COR-L47 (cell line): ENCODE data around the gene RNF215.
"Not testable (repeated sequence)": the region's sequence is repeated elsewhere in the genome, so short reads cannot be mapped to it uniquely, and the experiment has no call there.

Experiments used
- DNase-seq: peaks from one replicate; lab custom pipeline; 2025; lab: John Stamatoyannopoulos, UW

RNF215 gene

DNA sequence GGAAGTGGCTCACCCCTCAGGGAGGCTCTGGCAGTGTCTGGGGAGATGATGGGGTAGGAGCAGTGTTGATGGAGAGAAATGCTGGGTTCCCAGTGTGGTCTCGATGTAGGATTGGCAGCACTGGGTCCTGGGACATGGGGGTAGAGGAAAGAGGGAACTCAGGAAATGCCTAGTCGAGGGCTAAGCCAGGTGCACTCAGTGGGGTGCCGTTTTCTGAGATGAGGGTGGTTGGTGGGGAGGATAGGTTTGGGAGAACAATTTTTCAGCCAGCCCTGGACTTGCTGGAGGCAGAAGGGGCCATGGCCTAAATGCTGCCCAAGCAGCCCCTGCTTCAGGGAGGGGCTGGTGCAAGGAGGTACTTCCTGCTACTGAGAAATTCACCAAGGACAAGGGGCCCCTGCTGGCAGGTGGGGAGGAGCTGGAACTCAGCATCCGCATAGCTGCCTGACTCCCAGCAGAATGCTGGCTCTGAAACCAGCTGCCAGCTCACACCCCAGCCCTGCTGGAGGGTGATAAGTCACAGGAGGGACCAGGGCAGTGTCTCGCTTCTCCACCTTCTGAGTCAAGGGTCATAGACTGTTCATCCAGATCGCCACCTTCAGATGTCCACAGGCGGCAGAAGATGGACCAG, 24.4 kb downstream of the RNF215 start:
- peak; percentile 27 for DNase-seq

DNA sequence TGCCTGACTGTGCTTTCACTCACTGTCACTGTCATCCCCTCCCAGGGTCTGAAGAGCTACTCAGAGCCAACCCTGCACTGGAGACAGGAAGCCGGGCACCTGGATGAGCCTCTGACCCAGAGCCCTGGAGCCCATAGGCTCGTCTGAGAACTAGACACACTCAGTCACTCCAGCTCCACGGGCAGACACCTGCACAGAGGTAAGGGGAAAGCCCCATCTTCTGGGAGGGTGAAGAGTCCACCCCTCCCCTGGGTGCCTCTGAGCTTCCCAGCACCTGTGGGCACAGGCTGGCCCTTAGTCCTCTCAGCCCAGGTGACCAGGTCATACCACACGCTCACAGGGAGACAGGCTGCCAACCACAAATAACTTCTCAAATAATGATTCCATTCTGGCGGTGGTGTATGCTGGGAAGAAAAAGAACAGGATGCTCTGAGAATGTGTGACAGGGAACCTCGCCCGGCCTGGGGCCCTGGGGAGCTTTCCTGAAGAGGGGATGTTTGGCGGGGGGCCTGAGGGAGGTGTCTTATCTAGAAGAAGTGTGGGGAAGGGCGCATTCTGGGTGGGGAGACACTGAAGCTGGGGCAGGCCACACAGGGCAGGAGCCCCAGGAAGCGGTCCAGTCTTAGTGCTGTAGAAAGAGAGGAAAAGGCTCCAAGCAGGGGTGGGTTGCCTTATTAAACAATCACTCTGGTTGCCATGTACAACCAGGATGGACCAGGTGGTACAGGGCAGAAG, 25.1 kb downstream of the RNF215 start:
- no peak for DNase-seq

DNA sequence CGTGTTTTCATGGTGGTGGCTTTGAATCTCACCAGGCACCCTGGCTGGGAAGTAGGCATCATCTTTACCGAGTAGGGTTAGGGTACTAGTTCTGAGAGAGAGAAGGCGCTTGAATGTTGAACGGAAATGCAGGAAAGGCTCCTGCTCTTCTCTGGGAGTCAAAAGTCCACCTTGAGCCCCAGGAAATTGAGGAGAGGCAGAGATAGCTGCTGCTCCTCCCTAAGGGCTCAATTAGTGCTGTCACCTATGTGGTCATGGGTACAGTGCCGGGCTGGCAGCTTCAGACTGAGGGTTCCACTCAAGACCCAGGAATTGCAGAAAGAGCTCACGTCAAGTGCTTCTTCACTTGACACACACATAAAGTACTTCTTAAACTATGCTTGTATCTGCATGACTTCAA, 28.7 kb downstream of the RNF215 start:
- no peak for DNase-seq

DNA sequence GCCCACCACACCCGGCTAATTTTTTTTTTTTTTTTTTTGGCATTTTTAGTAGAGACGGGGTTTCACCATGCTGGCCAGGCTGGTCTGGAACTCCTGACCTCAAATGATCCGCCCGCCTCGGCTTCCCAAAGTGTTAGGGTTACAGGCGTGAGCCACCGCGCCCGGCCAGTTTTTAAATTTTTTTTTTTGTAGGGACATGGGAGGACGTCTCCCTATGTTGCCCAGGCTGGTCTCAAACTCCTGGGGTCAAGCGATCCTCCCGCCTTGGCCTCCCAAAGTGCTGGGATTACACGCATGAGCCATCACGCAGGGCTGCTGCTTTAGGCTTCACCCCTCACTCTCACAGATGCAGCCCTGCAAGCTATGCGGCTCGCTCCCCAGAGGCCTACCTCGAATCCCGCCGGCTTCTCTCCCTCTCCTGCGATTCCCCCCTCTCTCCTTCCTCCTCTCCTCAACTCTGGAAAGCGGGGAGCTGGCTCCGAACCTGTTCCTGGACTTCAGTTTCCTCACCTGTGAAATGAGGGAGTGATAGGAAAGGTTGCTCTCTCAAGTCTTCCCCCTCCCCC, 29.5 kb downstream of the RNF215 start:
- DNase-seq = no peak

DNA sequence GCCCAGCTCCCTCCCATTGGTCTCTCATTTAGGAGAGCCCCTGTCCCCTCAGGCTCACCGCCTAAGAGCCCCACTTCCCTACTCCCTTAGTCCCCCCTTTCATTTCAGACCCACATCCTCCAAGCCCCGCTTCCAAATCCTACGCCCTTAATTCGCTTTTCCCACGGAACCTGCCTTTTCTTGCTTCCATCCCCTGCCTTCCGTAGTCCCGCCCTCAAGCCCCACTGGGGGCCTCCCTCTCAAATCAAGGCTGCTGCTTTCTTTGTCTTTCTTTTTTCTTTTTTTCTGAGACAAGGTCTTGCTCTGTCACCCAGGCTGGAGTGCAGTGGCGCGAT, 30.0 kb downstream of the RNF215 start:
- DNase-seq = no peak

DNA sequence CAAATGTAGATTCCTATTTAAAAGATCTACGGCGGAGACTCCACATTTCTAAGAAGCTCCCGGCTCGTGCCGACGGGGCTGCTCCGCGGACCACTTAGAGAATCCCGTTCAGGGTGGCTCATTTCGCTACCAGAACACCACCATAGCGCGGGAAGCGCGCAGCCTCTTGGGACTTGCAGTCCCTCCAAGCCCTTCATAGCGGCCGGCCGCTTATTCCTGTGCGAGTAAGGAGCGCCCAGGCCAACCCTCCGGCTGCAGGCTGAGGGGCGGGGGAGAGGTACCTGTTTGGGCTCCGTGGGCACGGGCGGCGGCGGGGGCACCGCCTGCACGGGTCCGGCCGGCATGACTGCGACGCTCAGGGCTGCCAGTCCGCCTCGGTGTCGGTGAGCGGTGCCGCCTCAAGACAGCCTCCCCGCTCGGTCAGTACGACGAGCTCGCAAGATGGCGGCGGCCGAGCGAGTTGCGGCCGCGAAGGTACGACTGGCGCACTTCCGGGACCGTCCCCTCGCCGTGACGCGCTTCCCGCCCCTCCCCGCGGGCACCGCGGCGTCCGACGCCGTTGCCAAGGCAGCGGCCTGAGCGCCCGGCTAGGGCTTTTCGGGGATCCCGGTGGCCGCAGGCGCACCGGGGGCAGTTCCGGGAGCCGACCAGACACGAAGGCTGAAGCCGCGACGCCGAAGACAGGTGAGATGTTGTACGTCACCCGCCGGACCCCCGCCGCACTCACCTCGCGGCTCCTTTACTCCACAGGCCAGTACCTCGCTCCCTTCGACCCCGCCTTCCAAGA, 30.6 kb downstream of the RNF215 start, which contains the start of the genes CCDC157 and SF3A1:
Gene CCDC157 (plus strand): TSS at position 559 of the 787 bp plus-strand sequence. CDS start 8,994 bp downstream, outside the sequence.
Gene SF3A1 (minus strand): TSS at position 446 of the 787 bp plus-strand sequence. CDS start 102 bp downstream, at position 344.
- DNase-seq = peak; percentile 81

DNA sequence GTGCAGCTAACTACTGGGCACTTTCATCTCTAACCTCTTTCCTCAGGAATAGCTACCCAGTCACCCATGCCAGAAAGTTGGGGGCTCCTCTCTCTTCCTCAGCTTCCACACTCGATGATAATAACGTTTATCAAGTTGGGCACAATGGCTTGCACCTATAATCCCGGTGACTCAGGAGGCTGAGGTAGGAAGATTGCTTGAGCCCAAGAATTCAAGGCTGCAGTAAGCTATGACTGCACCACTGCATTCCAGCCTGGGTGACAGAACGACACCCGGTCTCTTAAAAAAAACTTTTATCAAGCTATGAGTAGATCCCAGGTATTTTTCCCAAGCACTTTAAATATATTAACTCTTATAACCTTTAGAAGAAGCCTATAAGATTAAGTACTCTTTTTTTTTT, 32.6 kb downstream of the RNF215 start:
- DNase-seq = no peak

DNA sequence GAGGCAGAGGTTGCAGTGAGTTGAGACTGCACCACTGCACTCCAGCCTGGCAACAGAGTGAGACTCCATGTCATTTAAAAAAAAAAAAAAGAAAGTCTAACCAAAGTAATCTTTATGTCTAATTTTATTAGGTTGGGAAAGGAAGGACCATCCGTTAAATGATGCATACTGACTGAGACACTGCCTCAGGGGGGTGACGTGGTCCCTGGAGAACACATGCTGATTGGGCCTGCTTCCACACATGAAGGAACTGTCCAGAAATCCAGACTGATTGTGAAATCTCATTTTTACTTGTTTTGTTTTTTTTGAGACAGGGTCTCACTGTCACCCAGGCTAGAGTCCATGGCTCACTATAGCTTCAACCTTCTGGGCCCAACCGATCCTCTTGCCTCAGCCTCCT, 36.0 kb downstream of the RNF215 start:
- DNase-seq = no peak

DNA sequence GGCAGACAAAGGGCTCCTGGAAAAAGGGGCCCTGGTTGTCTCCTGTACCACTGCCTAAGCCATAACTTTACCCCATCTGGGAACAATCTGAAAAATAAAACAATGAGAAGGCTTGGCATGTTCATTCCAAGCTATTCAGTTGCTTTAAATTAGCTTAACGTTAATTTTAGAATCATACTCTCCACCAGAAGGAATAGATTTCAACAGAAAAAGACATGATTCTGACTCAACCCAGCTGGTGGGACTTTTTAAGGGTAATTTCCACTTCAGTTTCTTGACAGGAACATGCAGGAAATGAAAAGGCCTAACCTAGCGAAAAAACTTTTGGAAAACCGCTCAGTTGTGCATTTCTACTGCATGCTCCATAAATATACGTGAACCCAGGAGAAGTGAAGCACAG, 38.4 kb downstream of the RNF215 start:
- no peak for DNase-seq

DNA sequence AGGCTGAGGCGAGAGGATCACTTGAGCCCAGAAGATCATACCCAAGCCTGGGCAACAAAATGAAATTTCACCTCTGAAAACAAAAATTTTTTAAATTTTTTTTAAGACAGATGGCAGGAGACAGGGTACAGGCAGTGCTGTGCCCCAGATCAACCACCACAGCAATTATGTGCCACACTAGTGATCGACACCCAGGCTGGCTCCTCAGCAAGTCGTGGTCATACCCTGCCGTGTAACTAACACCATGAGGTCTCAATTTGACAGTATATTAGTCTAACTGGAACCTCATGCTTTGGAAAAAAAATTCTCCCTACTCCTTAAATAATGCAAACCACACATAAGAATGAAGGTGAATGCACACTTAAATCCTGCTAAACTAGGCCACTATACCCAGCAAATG, 38.8 kb downstream of the RNF215 start:
- DNase-seq = no peak

DNA sequence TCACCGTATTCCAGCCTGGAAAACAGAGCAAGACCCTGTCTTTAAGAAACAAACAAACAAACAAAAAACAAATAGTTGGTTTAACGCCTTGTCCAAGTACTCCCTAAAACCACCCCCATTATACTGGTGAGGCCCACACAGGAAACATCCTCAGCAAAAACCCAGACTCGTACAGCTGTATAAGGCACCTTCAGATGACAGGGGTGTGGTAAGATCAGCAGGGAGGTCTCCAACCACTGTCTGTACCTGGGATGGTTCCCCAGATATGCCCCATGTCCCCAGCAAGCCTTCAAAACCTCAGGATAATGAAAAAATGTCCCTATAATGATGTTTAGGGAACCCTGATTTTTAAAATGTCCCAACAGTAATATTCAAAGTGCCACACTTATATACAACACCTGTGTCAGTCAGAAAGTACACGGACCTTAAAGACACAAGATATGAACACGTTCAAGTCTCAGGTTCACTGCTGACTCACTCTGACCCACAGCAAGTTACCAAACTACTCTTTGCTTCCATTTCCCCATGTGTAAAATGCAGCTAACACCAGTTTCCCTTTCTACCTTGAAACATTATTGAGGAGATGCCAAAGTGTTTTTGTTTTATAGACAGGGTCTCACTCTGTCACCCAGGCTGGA, 39.8 kb downstream of the RNF215 start:
- DNase-seq = no peak

DNA sequence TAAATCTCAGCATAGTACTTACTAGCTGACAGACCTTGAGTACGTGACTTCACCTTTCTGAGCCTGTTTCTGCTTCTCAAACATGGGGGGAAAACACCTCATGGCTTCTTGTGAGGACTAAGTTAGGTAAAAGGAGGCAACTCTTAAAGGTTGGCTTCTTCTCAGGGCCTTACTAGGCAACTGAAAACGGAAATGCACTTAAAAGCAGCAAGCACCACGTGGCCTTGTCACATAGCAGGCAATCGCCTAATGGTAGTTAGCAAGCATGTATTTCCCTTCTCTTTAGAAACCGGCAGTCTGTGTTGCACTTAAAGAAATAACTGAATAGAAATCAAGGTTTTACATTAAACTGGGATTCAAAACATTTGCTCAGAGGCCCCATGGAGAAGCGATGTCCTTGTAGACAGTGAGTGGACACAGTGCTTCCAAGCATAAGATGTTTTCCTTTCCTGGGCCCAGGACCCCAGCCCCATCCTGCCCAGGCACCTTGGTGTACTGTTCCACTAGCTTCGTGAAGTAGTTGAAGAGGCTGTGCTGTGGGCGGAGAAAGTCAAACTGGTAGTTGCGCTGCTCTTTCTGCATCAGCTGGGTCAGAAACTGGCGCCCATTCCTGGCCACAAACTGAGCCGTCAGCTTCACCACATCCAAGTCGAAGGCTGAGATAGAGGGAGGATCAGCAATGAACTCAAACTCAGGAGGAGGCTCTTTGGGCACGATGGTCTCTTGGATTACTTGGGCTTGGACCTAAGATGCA, 42.6 kb downstream of the RNF215 start:
- DNase-seq = no peak

DNA sequence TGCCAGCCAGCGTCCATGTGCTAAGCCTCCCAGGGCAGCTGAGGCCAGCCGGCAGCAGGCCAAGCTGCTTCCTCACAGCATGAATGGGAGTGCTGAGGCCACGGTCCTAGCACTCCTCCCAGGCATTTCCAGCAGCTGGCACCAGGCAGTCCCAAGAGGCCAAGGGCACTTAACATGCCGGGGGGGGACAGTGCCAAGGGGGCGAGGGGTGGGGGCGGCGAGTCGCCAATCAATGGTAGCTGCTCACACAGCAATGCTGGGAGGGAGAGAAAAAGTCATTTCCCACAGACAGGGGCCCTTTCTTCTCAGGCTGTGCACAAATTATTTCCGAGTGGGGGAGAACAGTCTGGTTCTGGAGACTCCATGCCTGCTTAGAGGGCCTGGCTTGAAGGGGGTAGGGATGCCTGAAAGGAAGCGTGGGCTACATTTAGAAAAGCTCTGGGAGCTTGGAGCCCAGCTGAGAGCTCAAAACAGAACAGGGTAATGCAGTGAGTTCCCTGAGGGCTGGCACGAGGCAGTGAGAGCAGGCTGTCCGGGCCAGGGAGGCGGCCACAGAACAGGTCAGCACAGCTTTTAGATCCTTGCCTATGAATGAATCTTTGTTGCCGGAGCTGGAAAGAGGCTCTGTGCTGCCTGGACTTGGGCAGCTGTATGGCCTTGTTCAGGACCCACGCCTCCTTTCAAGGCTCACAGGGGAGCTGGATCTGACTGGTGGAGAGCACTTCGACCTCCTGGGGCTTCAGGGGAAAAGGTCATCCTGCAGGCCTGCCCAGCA, 46.1 kb downstream of the RNF215 start:
- no peak for DNase-seq

DNA sequence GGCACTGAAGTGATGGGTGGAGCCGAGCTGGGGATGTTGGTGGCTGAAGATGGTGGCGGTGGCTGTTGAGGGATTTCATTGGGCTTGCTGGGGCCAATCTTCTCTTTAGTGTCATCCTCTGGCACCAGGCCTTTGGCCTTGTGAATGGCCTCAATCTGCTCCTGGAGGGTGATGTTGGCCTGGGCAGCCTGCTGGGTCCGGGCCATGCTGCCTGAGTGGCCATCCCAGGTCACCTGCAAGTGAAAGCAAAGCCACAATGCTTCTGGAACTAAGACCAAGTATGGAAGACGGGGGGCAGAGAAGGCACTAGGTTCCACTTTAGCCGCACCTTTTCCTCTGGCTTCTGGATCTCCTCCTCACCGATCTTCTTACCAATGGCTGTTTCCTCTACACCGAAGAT, 48.4 kb downstream of the RNF215 start:
- no peak for DNase-seq

DNA sequence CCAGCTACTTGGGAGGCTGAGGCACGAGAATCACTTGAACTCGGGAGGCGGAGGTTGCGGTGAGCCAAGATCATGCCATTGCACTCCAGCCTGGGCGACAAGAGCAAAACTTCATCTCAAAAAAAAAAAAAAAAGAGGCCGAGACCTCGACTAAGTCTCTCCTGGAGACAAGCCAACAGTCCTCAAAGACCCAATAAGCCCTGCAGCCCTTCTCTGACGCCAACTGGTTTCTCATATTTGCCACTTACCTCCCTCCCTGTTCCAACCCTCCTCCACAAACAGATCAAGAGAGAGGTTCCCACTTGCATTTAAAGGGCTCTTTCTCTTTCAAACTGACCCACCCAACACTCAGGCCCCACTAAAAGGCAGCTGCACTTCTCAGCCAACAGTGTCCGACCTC, 48.9 kb downstream of the RNF215 start:
- not testable (repeated sequence) for DNase-seq

DNA sequence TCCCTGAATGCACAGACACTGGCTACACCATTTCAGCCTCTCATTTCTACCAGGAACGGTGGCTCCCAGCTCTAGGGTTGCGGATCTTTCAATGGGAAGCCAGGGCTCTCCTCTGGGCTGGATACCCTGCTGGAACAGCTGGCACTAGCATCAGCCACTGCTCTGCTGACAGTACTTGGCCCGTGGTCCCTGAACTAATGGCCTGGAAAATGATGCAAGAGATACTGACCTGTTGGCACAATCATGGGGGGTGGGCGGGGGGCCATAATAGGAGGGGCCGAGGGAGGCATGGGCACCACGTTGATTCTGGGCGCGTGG, 49.8 kb downstream of the RNF215 start:
- no peak for DNase-seq

DNA sequence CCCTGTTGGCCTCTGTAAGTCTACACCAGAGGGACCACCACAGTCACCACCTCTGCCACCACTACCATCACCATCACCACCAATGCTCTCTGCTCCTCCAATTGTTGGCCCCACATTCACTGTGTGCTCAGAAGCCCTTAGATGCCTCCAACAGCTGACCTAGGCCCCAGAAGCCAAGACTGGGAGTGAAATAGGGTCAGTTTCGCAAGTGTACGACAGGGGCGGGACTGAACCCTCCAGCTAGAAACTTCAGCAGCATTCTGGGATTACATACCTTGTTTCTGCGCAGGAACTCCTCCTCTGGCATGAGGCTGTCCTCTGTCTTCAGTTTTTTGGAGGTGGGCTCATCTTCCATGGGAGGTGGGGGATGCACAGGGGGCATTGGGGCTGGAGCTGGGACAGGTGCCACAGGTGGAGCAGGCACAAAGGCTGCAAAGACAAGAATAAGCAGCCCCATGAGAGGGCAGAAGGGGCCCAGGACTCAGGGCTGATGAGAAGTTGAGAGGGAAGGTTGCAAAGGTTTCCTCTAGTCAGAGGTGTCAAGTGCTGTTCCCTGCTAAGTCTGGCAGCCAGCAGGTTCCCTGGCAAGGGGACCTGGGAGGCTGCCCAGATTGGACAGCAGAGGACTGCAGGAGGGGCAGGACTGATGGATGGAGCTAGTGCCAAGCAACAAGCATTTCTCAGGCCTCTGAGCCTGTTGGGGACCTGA, 50.3 kb downstream of the RNF215 start:
- DNase-seq = no peak

DNA sequence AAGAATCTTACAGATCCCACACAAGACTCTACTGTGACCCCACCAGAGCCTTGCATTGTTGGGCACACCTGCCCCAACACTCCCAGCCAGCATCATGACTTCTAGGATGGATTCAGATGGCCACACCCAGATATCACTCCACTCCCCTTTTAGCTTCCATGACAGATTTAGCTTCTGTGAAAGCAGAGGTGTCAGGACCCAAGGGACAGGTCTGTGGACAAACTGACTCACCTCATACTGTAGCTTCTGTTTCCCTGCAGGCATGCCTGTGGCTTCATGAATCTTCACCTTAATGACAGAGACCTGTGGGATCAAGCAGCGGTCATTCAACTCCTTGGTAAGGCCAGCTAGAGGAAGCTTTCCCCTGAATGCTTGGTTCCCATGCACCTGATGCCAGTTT, 52.0 kb downstream of the RNF215 start:
- DNase-seq = no peak

DNA sequence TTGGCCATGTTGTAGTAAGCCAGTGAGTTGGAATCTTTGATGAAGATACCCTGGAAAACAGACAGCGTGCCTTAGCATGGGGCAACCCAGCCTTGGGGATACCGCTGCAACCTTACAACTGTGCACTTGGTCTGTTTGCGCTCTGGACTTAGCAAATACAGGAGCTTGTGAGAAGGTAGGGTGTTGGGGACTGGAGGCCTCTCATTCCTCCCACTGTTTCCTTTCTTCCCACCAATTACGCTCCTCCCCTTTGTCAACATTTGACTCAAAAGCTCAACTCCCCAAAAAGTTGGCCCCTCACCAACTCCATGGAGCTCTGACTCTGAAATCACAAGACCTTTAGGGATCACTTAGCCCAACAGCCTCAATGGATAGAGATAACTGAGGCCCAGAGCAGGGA, 52.6 kb downstream of the RNF215 start:
- no peak for DNase-seq

DNA sequence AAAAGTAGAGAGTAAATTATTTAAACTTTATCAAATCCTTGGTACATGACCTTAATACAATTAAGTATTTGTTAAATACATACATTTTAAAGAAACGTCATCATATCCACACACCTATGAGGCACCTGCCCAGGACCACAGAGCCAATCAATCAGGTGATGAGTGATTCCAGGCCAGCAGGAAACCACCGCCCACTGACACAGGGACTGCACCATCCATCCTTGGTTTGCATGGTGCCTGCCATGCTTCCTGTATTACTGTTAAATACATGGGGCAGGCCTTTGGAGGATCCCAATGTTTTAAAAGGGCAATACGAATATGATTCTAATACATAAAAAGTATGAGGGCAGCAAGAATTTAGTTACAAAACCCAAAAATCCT, 53.5 kb downstream of the RNF215 start:
- no peak for DNase-seq
